ENCODE data around the gene VSNL1. TPM values are rescaled to one million over a fixed set of nuclear protein-coding genes. Genes with fewer than 3 reads are reported as not detected.
"Not testable (repeated sequence)": the region's sequence is repeated elsewhere in the genome, so short reads cannot be mapped to it uniquely, and the experiment has no call there.

Gene VSNL1
- total and polyA plus RNA-seq, 2 donors, result 0.47 to 1.4 TPM

GRCh38 chr2:17547737-17548136 is 7.2 kb downstream of the VSNL1 start:
- H3K36me3 ChIP-seq (ENCODE audit: control insufficient read depth in 2 of 2, insufficient read depth in 2 of 2, low read length in 1 of 2), result no peaks in the 10 kb centered on the region
- H3K4me1 ChIP-seq (ENCODE audit: control insufficient read depth in 2 of 2, insufficient read depth in 2 of 2, low read length in 2 of 2), result no peaks in the 10 kb centered on the region
- H3K9me3 ChIP-seq (ENCODE audit: control insufficient read depth in 2 of 2, insufficient read depth in 1 of 2, low read length in 1 of 2), result no peaks in the 10 kb centered on the region
- 80% methylated on average over 5 of the region's 5 CpGs for WGBS
- H3K27me3 ChIP-seq (ENCODE audit: control insufficient read depth in 2 of 2, insufficient read depth in 1 of 2, low read length in 1 of 2), result peaks cover 4 to 12% of the 10 kb centered on the region in 2 donors
- H3K4me3 ChIP-seq (ENCODE audit: low read length in 2 of 2), result no peak overlapping the region
- no peak for DNase-seq (ENCODE audit: low read depth in 6 of 9, low spot score in 9 of 9)
- H3K27ac ChIP-seq (ENCODE audit: low read depth in 1 of 2, low read length in 1 of 2), result no peak overlapping the region

GRCh38 chr2:17550907-17551306 is 10.4 kb downstream of the VSNL1 start:
- WGBS, result 92% methylated on average over 2 of the region's 2 CpGs
- Histone ChIP-seq H3K27ac (ENCODE audit: low read depth in 1 of 2, low read length in 1 of 2) (no peak overlapping the region), H3K36me3 (ENCODE audit: control insufficient read depth in 2 of 2, insufficient read depth in 2 of 2, low read length in 1 of 2) (no peaks in the 10 kb centered on the region), H3K27me3 (ENCODE audit: control insufficient read depth in 2 of 2, insufficient read depth in 1 of 2, low read length in 1 of 2) (no peaks in the 10 kb centered on the region), H3K4me3 (ENCODE audit: low read length in 2 of 2) (no peak overlapping the region), H3K9me3 (ENCODE audit: control insufficient read depth in 2 of 2, insufficient read depth in 1 of 2, low read length in 1 of 2) (no peaks in the 10 kb centered on the region), H3K4me1 (ENCODE audit: control insufficient read depth in 2 of 2, insufficient read depth in 2 of 2, low read length in 2 of 2) (no peaks in the 10 kb centered on the region)
- no peak for DNase-seq (ENCODE audit: low read depth in 6 of 9, low spot score in 9 of 9)

GRCh38 chr2:17555150-17555549 is 14.7 kb downstream of the VSNL1 start:
- H3K27ac ChIP-seq (ENCODE audit: low read depth in 1 of 2, low read length in 1 of 2), result no peak overlapping the region
- no peaks in the 10 kb centered on the region for H3K9me3 ChIP-seq (ENCODE audit: control insufficient read depth in 2 of 2, insufficient read depth in 1 of 2, low read length in 1 of 2)
- no peaks in the 10 kb centered on the region for H3K36me3 ChIP-seq (ENCODE audit: control insufficient read depth in 2 of 2, insufficient read depth in 2 of 2, low read length in 1 of 2)
- WGBS, result 85% methylated on average over 1 of the region's 1 CpG
- no peak for DNase-seq (ENCODE audit: low read depth in 6 of 9, low spot score in 9 of 9)
- H3K4me3 ChIP-seq (ENCODE audit: low read length in 2 of 2), result no peak overlapping the region
- H3K4me1 ChIP-seq (ENCODE audit: control insufficient read depth in 2 of 2, insufficient read depth in 2 of 2, low read length in 2 of 2), result no peaks in the 10 kb centered on the region
- H3K27me3 ChIP-seq (ENCODE audit: control insufficient read depth in 2 of 2, insufficient read depth in 1 of 2, low read length in 1 of 2), result no peaks in the 10 kb centered on the region

- no peak for DNase-seq (ENCODE audit: low read depth in 6 of 9, low spot score in 9 of 9)
- 70% methylated on average over 5 of the region's 5 CpGs for WGBS
- no peaks in the 10 kb centered on the region for H3K36me3 ChIP-seq (ENCODE audit: control insufficient read depth in 2 of 2, insufficient read depth in 2 of 2, low read length in 1 of 2)
- H3K4me3 ChIP-seq (ENCODE audit: low read length in 2 of 2), result no peak overlapping the region
- H3K9me3 ChIP-seq (ENCODE audit: control insufficient read depth in 2 of 2, insufficient read depth in 1 of 2, low read length in 1 of 2), result no peaks in the 10 kb centered on the region
- no peaks in the 10 kb centered on the region for H3K27me3 ChIP-seq (ENCODE audit: control insufficient read depth in 2 of 2, insufficient read depth in 1 of 2, low read length in 1 of 2)
- H3K27ac ChIP-seq (ENCODE audit: low read depth in 1 of 2, low read length in 1 of 2), result no peak overlapping the region
- H3K4me1 ChIP-seq (ENCODE audit: control insufficient read depth in 2 of 2, insufficient read depth in 2 of 2, low read length in 2 of 2), result no peaks in the 10 kb centered on the region
Observed at GRCh38 chr2:17557596-17557995, 17.1 kb downstream of the VSNL1 start.

- no peak overlapping the region for H3K4me3 ChIP-seq (ENCODE audit: low read length in 2 of 2)
- DNase-seq (ENCODE audit: low read depth in 6 of 9, low spot score in 9 of 9), result no peak
- H3K36me3 ChIP-seq (ENCODE audit: control insufficient read depth in 2 of 2, insufficient read depth in 2 of 2, low read length in 1 of 2), result no peaks in the 10 kb centered on the region
- H3K27me3 ChIP-seq (ENCODE audit: control insufficient read depth in 2 of 2, insufficient read depth in 1 of 2, low read length in 1 of 2), result no peaks in the 10 kb centered on the region
- H3K9me3 ChIP-seq (ENCODE audit: control insufficient read depth in 2 of 2, insufficient read depth in 1 of 2, low read length in 1 of 2), result no peaks in the 10 kb centered on the region
- H3K4me1 ChIP-seq (ENCODE audit: control insufficient read depth in 2 of 2, insufficient read depth in 2 of 2, low read length in 2 of 2), result no peaks in the 10 kb centered on the region
- H3K27ac ChIP-seq (ENCODE audit: low read depth in 1 of 2, low read length in 1 of 2), result no peak overlapping the region
Observed at GRCh38 chr2:17558053-17558452, 17.6 kb downstream of the VSNL1 start.

- Histone ChIP-seq H3K9me3 (ENCODE audit: control insufficient read depth in 2 of 2, insufficient read depth in 1 of 2, low read length in 1 of 2) (no peaks in the 10 kb centered on the region), H3K27me3 (ENCODE audit: control insufficient read depth in 2 of 2, insufficient read depth in 1 of 2, low read length in 1 of 2) (no peaks in the 10 kb centered on the region), H3K36me3 (ENCODE audit: control insufficient read depth in 2 of 2, insufficient read depth in 2 of 2, low read length in 1 of 2) (no peaks in the 10 kb centered on the region), H3K4me1 (ENCODE audit: control insufficient read depth in 2 of 2, insufficient read depth in 2 of 2, low read length in 2 of 2) (no peaks in the 10 kb centered on the region), H3K4me3 (ENCODE audit: low read length in 2 of 2) (no peak overlapping the region), H3K27ac (ENCODE audit: low read depth in 1 of 2, low read length in 1 of 2) (no peak overlapping the region)
- 92% methylated on average over 3 of the region's 3 CpGs for whole genome bisulfite sequencing
- DNase-seq (ENCODE audit: low read depth in 6 of 9, low spot score in 9 of 9), result no peak
Observed at GRCh38 chr2:17558878-17559277, 18.4 kb downstream of the VSNL1 start.

GRCh38 chr2:17565726-17566125 is 25.2 kb downstream of the VSNL1 start:
- 92% methylated on average over 3 of the region's 3 CpGs for WGBS
- H3K9me3 ChIP-seq (ENCODE audit: control insufficient read depth in 2 of 2, insufficient read depth in 1 of 2, low read length in 1 of 2), result not testable (repeated sequence)

GRCh38 chr2:17571681-17572080 is 31.2 kb downstream of the VSNL1 start:
- 83% methylated on average over 1 of the region's 1 CpG for WGBS
- no peak overlapping the region for H3K27ac ChIP-seq (ENCODE audit: low read depth in 1 of 2, low read length in 1 of 2)

More at GRCh38 chr2:17565726-17566125, 25.2 kb downstream of the VSNL1 start:
- DNase-seq (ENCODE audit: low read depth in 6 of 9, low spot score in 9 of 9); H3K4me1 ChIP-seq (ENCODE audit: control insufficient read depth in 2 of 2, insufficient read depth in 2 of 2, low read length in 2 of 2); H3K27ac ChIP-seq (ENCODE audit: low read depth in 1 of 2, low read length in 1 of 2); H3K4me3 ChIP-seq (ENCODE audit: low read length in 2 of 2); H3K36me3 ChIP-seq (ENCODE audit: control insufficient read depth in 2 of 2, insufficient read depth in 2 of 2, low read length in 1 of 2); H3K27me3 ChIP-seq (ENCODE audit: control insufficient read depth in 2 of 2, insufficient read depth in 1 of 2, low read length in 1 of 2): not testable (repeated sequence)

GRCh38 chr2:17573085-17573803 is 32.7 kb downstream of the VSNL1 start:
- Histone ChIP-seq H3K4me1 (ENCODE audit: control insufficient read depth in 2 of 2, insufficient read depth in 2 of 2, low read length in 2 of 2) (no peaks in the 10 kb centered on the region), H3K27me3 (ENCODE audit: control insufficient read depth in 2 of 2, insufficient read depth in 1 of 2, low read length in 1 of 2) (no peaks in the 10 kb centered on the region), H3K36me3 (ENCODE audit: control insufficient read depth in 2 of 2, insufficient read depth in 2 of 2, low read length in 1 of 2) (no peaks in the 10 kb centered on the region), H3K27ac (ENCODE audit: low read depth in 1 of 2, low read length in 1 of 2) (no peak overlapping the region), H3K9me3 (ENCODE audit: control insufficient read depth in 2 of 2, insufficient read depth in 1 of 2, low read length in 1 of 2) (no peaks in the 10 kb centered on the region), H3K4me3 (ENCODE audit: low read length in 2 of 2) (no peak overlapping the region)
- no peak for DNase-seq (ENCODE audit: low read depth in 6 of 9, low spot score in 9 of 9)
- 97% methylated on average over 3 of the region's 3 CpGs for WGBS

More at GRCh38 chr2:17571681-17572080, 31.2 kb downstream of the VSNL1 start:
- no peaks in the 10 kb centered on the region for H3K9me3 ChIP-seq (ENCODE audit: control insufficient read depth in 2 of 2, insufficient read depth in 1 of 2, low read length in 1 of 2)
- H3K4me1 ChIP-seq (ENCODE audit: control insufficient read depth in 2 of 2, insufficient read depth in 2 of 2, low read length in 2 of 2), result no peaks in the 10 kb centered on the region
- no peaks in the 10 kb centered on the region for H3K27me3 ChIP-seq (ENCODE audit: control insufficient read depth in 2 of 2, insufficient read depth in 1 of 2, low read length in 1 of 2)
- no peaks in the 10 kb centered on the region for H3K36me3 ChIP-seq (ENCODE audit: control insufficient read depth in 2 of 2, insufficient read depth in 2 of 2, low read length in 1 of 2)
- no peak for DNase-seq (ENCODE audit: low read depth in 6 of 9, low spot score in 9 of 9)
- H3K4me3 ChIP-seq (ENCODE audit: low read length in 2 of 2), result no peak overlapping the region

Measured in thymus (tissue), 11 donors.